Liver (tissue), 9 donors: ENCODE measurements around the gene NAP1L4. TPM values are rescaled to one million over a fixed set of nuclear protein-coding genes. Genes with fewer than 3 reads are reported as not detected.

Source experiments
- DNase-seq: peaks from one replicate; pipeline ENCODE4 v3.0.0-alpha.2; 2017; ENCODE audit warnings: low spot score
- H3K27ac ChIP-seq, 2 donors: one replicate each; pipeline ENCODE4 v1.7.0; 2013; ENCODE audit warnings: inconsistent platforms in 2 of 2, low read length in 2 of 2, control low read depth in 1 of 2, low read depth in 1 of 2, mild to moderate bottlenecking in 1 of 2
- H3K27me3 ChIP-seq, 4 donors: one replicate each; pipeline versions ENCODE4 v1.6.1 to v1.7.0; 2013; ENCODE audit warnings: low read length in 3 of 4, inconsistent platforms in 1 of 4, mild to moderate bottlenecking in 1 of 4, moderate library complexity in 1 of 4; ENCODE audit not compliant: control insufficient read depth in 4 of 4, insufficient read depth in 4 of 4
- H3K36me3 ChIP-seq, 4 donors: one replicate each; pipeline versions ENCODE4 v1.6.1 to v1.7.0; 2013; ENCODE audit warnings: low read length in 3 of 4, mild to moderate bottlenecking in 3 of 4, low read depth in 1 of 4, moderate library complexity in 1 of 4; ENCODE audit not compliant: control insufficient read depth in 4 of 4, insufficient read depth in 3 of 4
- H3K4me1 ChIP-seq, 4 donors: one replicate each; pipeline versions ENCODE4 v1.6.1 to v1.7.0; 2013; ENCODE audit warnings: low read length in 3 of 4, mild to moderate bottlenecking in 3 of 4, moderate library complexity in 1 of 4; ENCODE audit not compliant: control insufficient read depth in 4 of 4, insufficient read depth in 4 of 4
- H3K4me3 ChIP-seq, 3 donors: one replicate each; pipeline versions ENCODE4 v1.6.1 to v1.7.0; 2013; ENCODE audit warnings: low read length in 3 of 3, control low read depth in 1 of 3, low read depth in 1 of 3, mild to moderate bottlenecking in 1 of 3
- H3K9ac ChIP-seq, 2 donors: one replicate each; pipeline ENCODE4 v1.7.0; 2013; ENCODE audit warnings: low read length in 2 of 2, mild to moderate bottlenecking in 2 of 2, moderate library complexity in 2 of 2, control low read depth in 1 of 2, low read depth in 1 of 2
- H3K9me3 ChIP-seq, 4 donors: one replicate each; pipeline versions ENCODE4 v1.6.1 to v1.7.0; 2013; ENCODE audit warnings: low read length in 3 of 4; ENCODE audit not compliant: control insufficient read depth in 4 of 4
- ATF3 ChIP-seq: IDR thresholded peaks from 2 replicates; pipeline ENCODE4 v1.6.1; 2016; ENCODE audit warnings: antibody characterized with exemption
- CTCF ChIP-seq: fragments of 150-350 bp; IDR thresholded peaks from 2 replicates; pipeline ENCODE4 v1.5.1; 2017; ENCODE audit warnings: improper control_type of control experiment, low read depth, low read length; ENCODE audit not compliant: missing input control
- FOXA1 ChIP-seq: IDR thresholded peaks from 2 replicates; pipeline ENCODE4 v1.6.1; 2016; ENCODE audit warnings: antibody characterized with exemption
- FOXA2 ChIP-seq: IDR thresholded peaks from 2 replicates; pipeline ENCODE4 v1.6.1; 2016; ENCODE audit warnings: antibody characterized with exemption
- GABPA ChIP-seq, 2 donors: IDR thresholded peaks in 1 of 2; conservative IDR thresholded peaks in 1 of 2; 2 replicates each; pipeline ENCODE4 v1.6.1; 2016; ENCODE audit warnings: antibody characterized with exemption in 2 of 2, mild to moderate bottlenecking in 1 of 2, moderate library complexity in 1 of 2
- HNF4A ChIP-seq, 2 donors: conservative IDR thresholded peaks; 2 replicates each; pipeline ENCODE4 v1.6.1; 2016; ENCODE audit warnings: antibody characterized with exemption in 2 of 2, mild to moderate bottlenecking in 2 of 2
- HNF4G ChIP-seq: IDR thresholded peaks from 2 replicates; pipeline ENCODE4 v1.6.1; 2016; ENCODE audit warnings: antibody characterized with exemption
- NR2F2 ChIP-seq: IDR thresholded peaks from 2 replicates; pipeline ENCODE4 v1.6.1; 2016; ENCODE audit warnings: antibody characterized with exemption
- RAD21 ChIP-seq, 2 donors: IDR thresholded peaks; 2 replicates each; pipeline ENCODE4 v1.6.1; 2016; ENCODE audit warnings: antibody characterized with exemption in 2 of 2, mild to moderate bottlenecking in 2 of 2
- RXRA ChIP-seq, 2 donors: IDR thresholded peaks; 2 replicates each; pipeline ENCODE4 v1.6.1; 2017 to 2018; ENCODE audit warnings: antibody characterized with exemption in 2 of 2, mild to moderate bottlenecking in 1 of 2
- YY1 ChIP-seq: IDR thresholded peaks from 2 replicates; pipeline ENCODE4 v1.6.1; 2016; ENCODE audit warnings: antibody characterized with exemption, mild to moderate bottlenecking
- ZBTB33 ChIP-seq: IDR thresholded peaks from 2 replicates; pipeline ENCODE4 v1.6.1; 2016; ENCODE audit warnings: antibody characterized with exemption
- WGBS: extraction: QIAGEN DNeasy Blood & Tissue Kit; methylation state at CpG from one replicate; pipeline ENCODE4 v1.1.7; 2013; 5-methylcytosine and 5-hydroxymethylcytosine counted together
- polyA plus RNA-seq, 2 donors: library from polyadenylated mRNA; stranded (reverse) in 1 of 2; unstranded in 1 of 2; fragments of 200-250 nt in 1 of 2; fragments of >200 nt in 1 of 2; fragmentation: Nextera tagmentation in 1 of 2; extraction: Ambion mirVana in 1 of 2; gene quantifications; one replicate each; pipeline versions ENCODE4 v1.2.1 to v1.2.3, GENCODE V29; 2013 to 2015
- total RNA-seq, 2 donors: library from RNA; depleted of rRNA; stranded (reverse); fragments of >200 nt; gene quantifications; one replicate each; pipeline ENCODE4 v1.2.3, GENCODE V29; 2014
- TF ChIP-seq, protein P1 (sequence below): IDR thresholded peaks from 2 replicates; pipeline ENCODE4 v1.6.1; 2016; ENCODE audit warnings: antibody characterized with exemption, mild to moderate bottlenecking
- donor health status: healthy.
- donor health status: healthy.
- donor health status: healthy.
- donor health status: healthy.
- donor health status: healthy.

The NAP1L4 gene
- total and polyA plus RNA-seq, 4 donors, result 33.2 to 110 (median 46.7) TPM

DNA sequence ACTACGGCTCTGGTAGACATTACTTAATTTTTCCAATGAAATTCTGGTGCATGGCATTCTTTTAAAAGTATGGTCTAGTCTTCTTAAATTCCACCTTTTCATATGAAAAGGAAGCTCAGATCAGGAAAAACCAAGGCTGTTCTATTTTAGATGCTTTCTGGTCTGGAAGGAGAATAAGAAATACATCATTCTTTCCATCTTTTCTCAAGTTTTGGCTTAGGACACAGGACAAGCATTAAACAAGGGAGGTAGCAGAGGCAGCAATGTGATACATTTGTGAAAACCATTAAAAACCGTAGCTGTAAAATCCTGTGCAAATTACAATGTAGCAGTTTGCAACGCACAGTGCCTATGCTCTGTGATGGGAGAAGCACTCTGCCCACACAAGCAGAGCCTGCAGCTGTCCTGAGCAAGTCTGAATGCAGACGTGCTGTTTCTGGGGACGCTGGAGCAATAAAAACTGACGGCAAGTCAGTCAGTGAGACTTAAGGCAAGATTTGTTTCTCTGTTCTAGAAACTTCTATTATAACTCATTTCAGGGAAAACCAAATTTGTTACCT is 23.7 kb downstream of the NAP1L4 start:
- Histone ChIP-seq H3K27ac (no peak overlapping the region), H3K36me3 (peaks cover 12 to 93% (median 76%) of the 10 kb centered on the region in 4 donors), H3K27me3 (no peaks in the 10 kb centered on the region), H3K9me3 (no peaks in the 10 kb centered on the region), H3K4me3 (no peak overlapping the region), H3K9ac (no peak overlapping the region), H3K4me1 (no peaks in the 10 kb centered on the region)
- 85% methylated on average over 6 of the region's 6 CpGs for WGBS
- TF ChIP-seq RAD21 (IDR thresholded peaks at IDR 0.05), result no peak
- TF ChIP-seq CTCF, result no peak
- TF ChIP-seq GABPA (IDR thresholded peaks at IDR 0.05 in 1 of 2, conservative IDR thresholded peaks at IDR 0.05 in 1 of 2), result no peak
- no peak for TF ChIP-seq RXRA (IDR thresholded peaks at IDR 0.05)
- TF ChIP-seq NR2F2, result no peak
- no peak for TF ChIP-seq ZBTB33
- TF ChIP-seq, protein P1, sequence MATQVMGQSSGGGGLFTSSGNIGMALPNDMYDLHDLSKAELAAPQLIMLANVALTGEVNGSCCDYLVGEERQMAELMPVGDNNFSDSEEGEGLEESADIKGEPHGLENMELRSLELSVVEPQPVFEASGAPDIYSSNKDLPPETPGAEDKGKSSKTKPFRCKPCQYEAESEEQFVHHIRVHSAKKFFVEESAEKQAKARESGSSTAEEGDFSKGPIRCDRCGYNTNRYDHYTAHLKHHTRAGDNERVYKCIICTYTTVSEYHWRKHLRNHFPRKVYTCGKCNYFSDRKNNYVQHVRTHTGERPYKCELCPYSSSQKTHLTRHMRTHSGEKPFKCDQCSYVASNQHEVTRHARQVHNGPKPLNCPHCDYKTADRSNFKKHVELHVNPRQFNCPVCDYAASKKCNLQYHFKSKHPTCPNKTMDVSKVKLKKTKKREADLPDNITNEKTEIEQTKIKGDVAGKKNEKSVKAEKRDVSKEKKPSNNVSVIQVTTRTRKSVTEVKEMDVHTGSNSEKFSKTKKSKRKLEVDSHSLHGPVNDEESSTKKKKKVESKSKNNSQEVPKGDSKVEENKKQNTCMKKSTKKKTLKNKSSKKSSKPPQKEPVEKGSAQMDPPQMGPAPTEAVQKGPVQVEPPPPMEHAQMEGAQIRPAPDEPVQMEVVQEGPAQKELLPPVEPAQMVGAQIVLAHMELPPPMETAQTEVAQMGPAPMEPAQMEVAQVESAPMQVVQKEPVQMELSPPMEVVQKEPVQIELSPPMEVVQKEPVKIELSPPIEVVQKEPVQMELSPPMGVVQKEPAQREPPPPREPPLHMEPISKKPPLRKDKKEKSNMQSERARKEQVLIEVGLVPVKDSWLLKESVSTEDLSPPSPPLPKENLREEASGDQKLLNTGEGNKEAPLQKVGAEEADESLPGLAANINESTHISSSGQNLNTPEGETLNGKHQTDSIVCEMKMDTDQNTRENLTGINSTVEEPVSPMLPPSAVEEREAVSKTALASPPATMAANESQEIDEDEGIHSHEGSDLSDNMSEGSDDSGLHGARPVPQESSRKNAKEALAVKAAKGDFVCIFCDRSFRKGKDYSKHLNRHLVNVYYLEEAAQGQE, result no peak
- no peak for TF ChIP-seq FOXA1
- no peak for TF ChIP-seq YY1
- no peak for DNase-seq

DNA sequence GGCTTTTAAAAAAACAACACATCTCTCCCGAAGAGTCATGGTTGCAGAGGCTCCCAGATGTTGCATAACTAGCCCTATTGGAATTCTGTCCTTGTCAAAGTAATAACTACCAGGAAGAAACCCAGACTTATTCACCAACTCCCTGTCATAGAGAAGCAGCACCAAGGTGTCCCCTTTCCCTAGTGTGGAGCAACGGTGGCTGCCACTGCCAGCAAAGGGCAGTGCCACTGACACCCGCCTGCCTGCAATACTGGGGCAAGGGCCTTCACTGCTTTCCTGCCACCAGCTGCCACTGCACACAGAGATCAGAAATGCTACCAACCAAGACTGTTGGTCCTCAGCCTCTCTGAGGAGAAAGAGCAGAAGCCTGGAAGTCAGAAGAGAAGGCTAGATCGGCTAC is 27.3 kb downstream of the NAP1L4 start:
- no peaks in the 10 kb centered on the region for H3K27me3 ChIP-seq
- no peak overlapping the region for H3K9ac ChIP-seq
- no peak overlapping the region for H3K27ac ChIP-seq
- H3K4me3 ChIP-seq, result no peak overlapping the region
- TF ChIP-seq NR2F2, result no peak
- no peak for TF ChIP-seq FOXA1
- TF ChIP-seq RXRA (IDR thresholded peaks at IDR 0.05), result no peak
- TF ChIP-seq FOXA2, result no peak
- TF ChIP-seq HNF4A (conservative IDR thresholded peaks at IDR 0.05), result no peak
- no peak for TF ChIP-seq RAD21 (IDR thresholded peaks at IDR 0.05)
- TF ChIP-seq ATF3, result no peak
- TF ChIP-seq CTCF, result no peak
- TF ChIP-seq ZBTB33, result no peak
- no peak for TF ChIP-seq HNF4G
- no peaks in the 10 kb centered on the region for H3K4me1 ChIP-seq
- peaks cover 3 to 73% (median 61%) of the 10 kb centered on the region in 4 donors for H3K36me3 ChIP-seq
- 78% methylated on average over 4 of the region's 4 CpGs for WGBS
- H3K9me3 ChIP-seq, result no peaks in the 10 kb centered on the region
- no peak for DNase-seq
